Measurements from ENCODE around the gene HIP1. TPM values are rescaled to one million over a fixed set of nuclear protein-coding genes. Genes with fewer than 3 reads are reported as not detected.
"Not testable (repeated sequence)": the region's sequence is repeated elsewhere in the genome, so short reads cannot be mapped to it uniquely, and the experiment has no call there.

The HIP1 gene
- total and polyA plus RNA-seq, 2 donors from 2014 or later, result 11.2 to 50.1 TPM

DNA sequence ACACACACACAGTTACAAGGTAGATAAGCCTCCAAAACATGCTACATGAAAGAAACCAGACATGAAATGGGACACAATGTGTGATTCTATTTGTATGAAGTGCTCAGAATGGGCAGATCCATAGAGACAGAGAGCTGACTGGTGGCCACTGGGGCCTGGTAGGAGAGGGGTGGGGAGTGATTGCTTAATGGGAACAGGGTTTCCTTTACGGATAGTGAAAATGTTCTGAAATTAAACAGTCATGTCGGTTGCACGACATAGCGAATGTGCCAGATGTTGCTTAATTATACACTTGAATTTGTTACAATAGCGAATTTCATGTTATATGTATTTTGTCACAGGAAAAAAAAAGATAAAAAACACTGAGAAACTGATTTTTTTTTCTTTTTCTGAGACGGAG lies 124.3 kb downstream of the HIP1 start:
- no peak for FAIRE-seq
- H3K9me3 ChIP-seq (ENCODE audit: control insufficient read depth in 2 of 3, insufficient read depth in 1 of 3, low read length in 3 of 3), result no peaks in the 10 kb centered on the region

DNA sequence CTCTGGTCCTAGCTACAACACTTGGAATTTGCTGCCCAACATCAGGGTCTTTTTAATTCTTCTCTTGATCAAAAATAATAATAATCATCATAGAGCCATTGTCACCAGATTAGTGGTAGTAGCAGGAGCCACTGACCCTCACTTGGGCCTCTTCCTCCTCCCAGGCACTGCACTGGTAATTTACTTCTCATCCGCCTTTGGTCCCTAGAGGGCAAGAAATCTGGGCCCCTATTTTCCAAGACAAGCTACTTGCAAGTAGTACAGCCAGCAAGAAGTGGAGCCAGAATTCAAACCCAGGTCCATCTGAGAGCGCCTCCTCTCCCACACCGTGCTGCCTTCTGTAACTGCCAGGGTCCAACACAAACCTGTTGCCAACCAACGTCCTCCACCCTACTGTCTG lies 125.4 kb downstream of the HIP1 start:
- no peak for DNase-seq
- intact Hi-C loops (cut with DNase I), result no loop called here
- TF ChIP-seq, protein P1, sequence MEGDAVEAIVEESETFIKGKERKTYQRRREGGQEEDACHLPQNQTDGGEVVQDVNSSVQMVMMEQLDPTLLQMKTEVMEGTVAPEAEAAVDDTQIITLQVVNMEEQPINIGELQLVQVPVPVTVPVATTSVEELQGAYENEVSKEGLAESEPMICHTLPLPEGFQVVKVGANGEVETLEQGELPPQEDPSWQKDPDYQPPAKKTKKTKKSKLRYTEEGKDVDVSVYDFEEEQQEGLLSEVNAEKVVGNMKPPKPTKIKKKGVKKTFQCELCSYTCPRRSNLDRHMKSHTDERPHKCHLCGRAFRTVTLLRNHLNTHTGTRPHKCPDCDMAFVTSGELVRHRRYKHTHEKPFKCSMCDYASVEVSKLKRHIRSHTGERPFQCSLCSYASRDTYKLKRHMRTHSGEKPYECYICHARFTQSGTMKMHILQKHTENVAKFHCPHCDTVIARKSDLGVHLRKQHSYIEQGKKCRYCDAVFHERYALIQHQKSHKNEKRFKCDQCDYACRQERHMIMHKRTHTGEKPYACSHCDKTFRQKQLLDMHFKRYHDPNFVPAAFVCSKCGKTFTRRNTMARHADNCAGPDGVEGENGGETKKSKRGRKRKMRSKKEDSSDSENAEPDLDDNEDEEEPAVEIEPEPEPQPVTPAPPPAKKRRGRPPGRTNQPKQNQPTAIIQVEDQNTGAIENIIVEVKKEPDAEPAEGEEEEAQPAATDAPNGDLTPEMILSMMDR (IDR thresholded peaks at IDR 0.05; ENCODE audit: borderline replicate concordance, extremely low read depth, insufficient read depth), result no peak
- H3K36me3 ChIP-seq (ENCODE audit: control insufficient read depth in 2 of 3, insufficient read depth in 3 of 3, low read length in 3 of 3), result no peaks in the 10 kb centered on the region
- no peaks in the 10 kb centered on the region for H3K27me3 ChIP-seq (ENCODE audit: control insufficient read depth, insufficient read depth, low read length)
- FAIRE-seq, result no peak
- no peaks in the 10 kb centered on the region for H3K9me3 ChIP-seq (ENCODE audit: control insufficient read depth in 2 of 3, insufficient read depth in 1 of 3, low read length in 3 of 3)
- peaks cover 0 to 3% (median 0%) of the 10 kb centered on the region in 3 donors for H3K4me1 ChIP-seq (ENCODE audit: control insufficient read depth in 2 of 3, insufficient read depth in 2 of 3, low read depth in 1 of 3, low read length in 3 of 3)
- no peak overlapping the region for H3K4me3 ChIP-seq (ENCODE audit: low read length in 3 of 3)
- H3K9ac ChIP-seq (ENCODE audit: low read length in 3 of 3), result no peak overlapping the region
- no peak overlapping the region for H3K27ac ChIP-seq (ENCODE audit: low read depth in 2 of 2, low read length in 2 of 2)

More for the DNA sequence above, 124.3 kb downstream of the HIP1 start:
- no peaks in the 10 kb centered on the region for H3K36me3 ChIP-seq (ENCODE audit: control insufficient read depth in 2 of 3, insufficient read depth in 3 of 3, low read length in 3 of 3)
- H3K4me1 ChIP-seq (ENCODE audit: control insufficient read depth in 2 of 3, insufficient read depth in 2 of 3, low read depth in 1 of 3, low read length in 3 of 3), result peaks cover 0 to 3% (median 0%) of the 10 kb centered on the region in 3 donors
- intact Hi-C loops (cut with DNase I), result no loop called here
- DNase-seq, result no peak
- H3K27ac ChIP-seq (ENCODE audit: low read depth in 2 of 2, low read length in 2 of 2), result no peak overlapping the region
- no peak overlapping the region for H3K9ac ChIP-seq (ENCODE audit: low read length in 3 of 3)
- TF ChIP-seq, protein P1 (IDR thresholded peaks at IDR 0.05; ENCODE audit: borderline replicate concordance, extremely low read depth, insufficient read depth), result no peak
- H3K27me3 ChIP-seq (ENCODE audit: control insufficient read depth, insufficient read depth, low read length), result no peaks in the 10 kb centered on the region
- H3K4me3 ChIP-seq (ENCODE audit: low read length in 3 of 3), result no peak overlapping the region

DNA sequence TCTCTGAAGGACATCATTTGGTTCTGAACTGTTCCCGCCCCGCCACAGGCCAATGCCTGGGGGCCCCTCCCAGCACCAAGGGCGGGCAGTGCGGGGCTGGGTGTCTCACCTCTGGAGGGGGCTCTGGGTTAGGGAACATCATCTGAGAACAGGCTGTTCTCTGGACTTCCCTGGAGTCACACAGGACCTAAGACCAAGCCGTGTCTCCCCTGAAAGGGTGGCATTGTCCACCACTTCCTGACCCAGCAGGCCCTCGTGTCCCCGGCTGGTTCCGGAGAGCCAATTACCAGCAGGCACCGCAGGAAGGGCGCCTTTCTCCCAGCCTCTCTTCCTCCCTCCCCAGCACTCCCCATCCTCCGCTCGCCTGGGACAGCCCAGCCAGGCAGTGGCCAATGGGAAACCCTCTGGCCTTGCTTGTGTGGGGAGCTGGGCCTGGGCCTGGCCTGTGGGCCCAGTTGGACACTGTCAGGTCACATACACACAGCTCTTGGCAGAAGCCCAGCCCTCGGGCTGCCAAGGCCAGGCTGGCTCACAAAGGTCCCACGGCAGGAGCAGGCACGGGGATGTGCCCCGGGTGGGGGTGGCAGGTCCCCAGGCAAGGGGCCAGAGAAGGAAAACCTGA lies 127.1 kb downstream of the HIP1 start:
- Histone ChIP-seq H3K27me3 (ENCODE audit: control insufficient read depth, insufficient read depth, low read length) (no peaks in the 10 kb centered on the region), H3K4me1 (ENCODE audit: control insufficient read depth in 2 of 3, insufficient read depth in 2 of 3, low read depth in 1 of 3, low read length in 3 of 3) (peaks cover 0 to 3% (median 0%) of the 10 kb centered on the region in 3 donors), H3K4me3 (ENCODE audit: low read length in 3 of 3) (no peak overlapping the region), H3K27ac (ENCODE audit: low read depth in 2 of 2, low read length in 2 of 2) (peak overlapping the region; percentile 45 to 67), H3K9me3 (ENCODE audit: control insufficient read depth in 2 of 3, insufficient read depth in 1 of 3, low read length in 3 of 3) (no peaks in the 10 kb centered on the region), H3K36me3 (ENCODE audit: control insufficient read depth in 2 of 3, insufficient read depth in 3 of 3, low read length in 3 of 3) (no peaks in the 10 kb centered on the region), H3K9ac (ENCODE audit: low read length in 3 of 3) (no peak overlapping the region)
- intact Hi-C loops (cut with DNase I), result no loop called here
- TF ChIP-seq, protein P1 (IDR thresholded peaks at IDR 0.05; ENCODE audit: borderline replicate concordance, extremely low read depth, insufficient read depth), result no peak
- DNase-seq (peak in 3 of 5 donors; percentile 22 to 94 (median 41)), FAIRE-seq (no peak)

DNA sequence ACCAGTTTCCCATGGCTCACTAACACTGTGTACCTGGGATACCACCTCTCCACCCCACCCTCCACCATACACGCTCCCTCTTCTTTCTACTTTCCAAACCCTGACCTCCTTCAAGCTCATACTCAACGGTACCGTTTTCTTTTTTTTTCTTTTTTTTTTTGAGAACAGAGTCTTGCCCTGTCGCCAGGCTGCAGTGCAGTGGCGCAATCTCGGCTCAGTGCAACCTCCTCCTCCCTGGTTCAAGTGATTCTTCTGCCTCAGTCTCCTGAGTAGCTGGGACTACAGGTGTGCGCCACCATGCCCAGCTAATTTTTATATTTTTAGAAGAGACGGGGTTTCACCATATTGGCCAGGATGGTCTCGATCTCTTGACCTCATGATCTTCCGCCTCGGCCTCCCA lies 129.3 kb downstream of the HIP1 start:
- H3K4me1 ChIP-seq (ENCODE audit: control insufficient read depth in 2 of 3, insufficient read depth in 2 of 3, low read depth in 1 of 3, low read length in 3 of 3); intact Hi-C loops (cut with DNase I); H3K4me3 ChIP-seq (ENCODE audit: low read length in 3 of 3); H3K27ac ChIP-seq (ENCODE audit: low read depth in 2 of 2, low read length in 2 of 2); DNase-seq; H3K36me3 ChIP-seq (ENCODE audit: control insufficient read depth in 2 of 3, insufficient read depth in 3 of 3, low read length in 3 of 3); H3K9me3 ChIP-seq (ENCODE audit: control insufficient read depth in 2 of 3, insufficient read depth in 1 of 3, low read length in 3 of 3); H3K27me3 ChIP-seq (ENCODE audit: control insufficient read depth, insufficient read depth, low read length); FAIRE-seq; H3K9ac ChIP-seq (ENCODE audit: low read length in 3 of 3): not testable (repeated sequence)

Measured in kidney (tissue), 14 donors.